Measurements from ENCODE around the gene FGFR2. TPM values are rescaled to one million over a fixed set of nuclear protein-coding genes. Genes with fewer than 3 reads are reported as not detected.

FGFR2 gene
- total RNA-seq, 4 donors from 2014 or later = 8.4 to 16.5 (median 9.2) TPM

DNA sequence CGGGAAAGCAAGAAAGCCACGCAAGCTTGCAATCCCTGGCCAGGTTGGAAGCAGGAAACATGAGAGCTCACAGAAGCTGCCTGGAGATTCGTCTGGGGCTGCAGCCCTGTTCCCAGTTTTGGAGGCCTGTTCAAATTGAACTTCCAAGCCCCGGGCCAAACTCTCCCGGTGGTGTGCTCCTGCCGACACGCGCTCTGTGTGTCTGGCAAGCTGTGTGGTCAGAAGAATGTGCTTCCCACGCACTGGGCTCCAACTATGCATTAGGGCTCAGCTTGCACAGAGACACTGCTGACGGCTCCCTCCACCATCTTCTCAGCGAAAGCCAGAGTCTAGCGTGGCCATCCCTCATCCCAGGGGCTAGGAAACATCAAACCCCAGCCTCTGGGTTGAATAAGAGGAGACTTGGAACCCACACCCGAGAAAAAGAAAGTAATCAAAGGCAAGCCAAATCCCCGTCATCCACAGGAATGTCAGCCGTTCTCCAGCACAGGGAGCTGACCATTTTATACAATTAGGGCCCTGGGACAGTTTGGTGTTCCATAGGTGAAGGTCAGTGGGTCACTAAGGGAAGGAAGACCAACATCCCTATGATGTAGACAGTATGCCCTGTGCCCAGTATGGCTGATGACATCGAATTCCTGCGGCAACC lies 107.2 kb downstream of the FGFR2 start:
- Histone ChIP-seq H3K4me3 (no peak overlapping the region), H3K9me3 (no peaks in the 10 kb centered on the region), H3K27ac (no peak overlapping the region), H3K27me3 (no peaks in the 10 kb centered on the region), H3K4me1 (no peaks in the 10 kb centered on the region), H3K36me3 (no peaks in the 10 kb centered on the region)
- 60 to 72% methylated on average over 16 to 17 of the region's 17 CpGs for WGBS, 2 donors
- DNase-seq (ENCODE audit: low spot score in 2 of 2) = no peak
- TF ChIP-seq, protein P1, sequence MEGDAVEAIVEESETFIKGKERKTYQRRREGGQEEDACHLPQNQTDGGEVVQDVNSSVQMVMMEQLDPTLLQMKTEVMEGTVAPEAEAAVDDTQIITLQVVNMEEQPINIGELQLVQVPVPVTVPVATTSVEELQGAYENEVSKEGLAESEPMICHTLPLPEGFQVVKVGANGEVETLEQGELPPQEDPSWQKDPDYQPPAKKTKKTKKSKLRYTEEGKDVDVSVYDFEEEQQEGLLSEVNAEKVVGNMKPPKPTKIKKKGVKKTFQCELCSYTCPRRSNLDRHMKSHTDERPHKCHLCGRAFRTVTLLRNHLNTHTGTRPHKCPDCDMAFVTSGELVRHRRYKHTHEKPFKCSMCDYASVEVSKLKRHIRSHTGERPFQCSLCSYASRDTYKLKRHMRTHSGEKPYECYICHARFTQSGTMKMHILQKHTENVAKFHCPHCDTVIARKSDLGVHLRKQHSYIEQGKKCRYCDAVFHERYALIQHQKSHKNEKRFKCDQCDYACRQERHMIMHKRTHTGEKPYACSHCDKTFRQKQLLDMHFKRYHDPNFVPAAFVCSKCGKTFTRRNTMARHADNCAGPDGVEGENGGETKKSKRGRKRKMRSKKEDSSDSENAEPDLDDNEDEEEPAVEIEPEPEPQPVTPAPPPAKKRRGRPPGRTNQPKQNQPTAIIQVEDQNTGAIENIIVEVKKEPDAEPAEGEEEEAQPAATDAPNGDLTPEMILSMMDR (IDR thresholded peaks at IDR 0.05) = no peak
- no peak for TF ChIP-seq EP300 (IDR thresholded peaks at IDR 0.05)
- TF ChIP-seq POLR2A (IDR thresholded peaks at IDR 0.05) = no peak

DNA sequence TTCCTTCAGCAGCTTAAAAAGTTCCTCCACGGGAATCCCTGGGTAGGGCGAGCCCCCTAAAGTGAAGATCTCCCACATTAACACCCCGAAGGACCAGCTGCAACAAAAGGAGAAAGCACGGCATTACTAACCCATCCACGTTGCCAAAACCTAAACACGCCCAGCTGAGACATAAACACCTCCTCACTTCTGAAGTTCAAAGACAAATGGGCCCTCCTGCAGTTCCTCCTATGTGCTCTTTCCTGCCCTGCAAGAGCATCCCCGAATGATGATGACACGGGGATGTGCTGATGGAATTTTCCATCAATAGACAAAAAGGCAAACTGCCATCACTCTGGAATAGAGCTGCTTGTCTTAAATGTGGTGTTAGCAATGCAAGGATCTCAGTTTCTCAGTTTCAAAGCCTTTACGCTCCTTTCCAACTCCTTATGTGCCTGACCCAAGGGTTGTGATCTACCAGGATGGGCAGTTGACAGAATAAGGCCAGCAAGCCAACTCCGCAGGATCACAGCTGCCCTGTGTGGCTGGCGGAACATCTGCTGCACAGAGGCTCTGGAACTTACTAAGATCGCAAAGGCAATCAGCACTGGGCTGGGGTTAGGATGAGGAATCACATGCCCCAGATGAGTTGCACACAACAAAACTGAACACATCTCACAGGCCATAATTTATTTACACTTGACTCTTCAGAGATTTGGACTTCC lies 112.7 kb downstream of the FGFR2 start:
- no peaks in the 10 kb centered on the region for H3K27me3 ChIP-seq
- no peaks in the 10 kb centered on the region for H3K9me3 ChIP-seq
- H3K27ac ChIP-seq = no peak overlapping the region
- no peak overlapping the region for H3K4me3 ChIP-seq
- no peak for DNase-seq (ENCODE audit: low spot score in 2 of 2)
- TF ChIP-seq, protein P1 (IDR thresholded peaks at IDR 0.05) = no peak
- TF ChIP-seq POLR2A (IDR thresholded peaks at IDR 0.05) (no peak), EP300 (IDR thresholded peaks at IDR 0.05) (no peak)
- no peaks in the 10 kb centered on the region for H3K36me3 ChIP-seq
- no peaks in the 10 kb centered on the region for H3K4me1 ChIP-seq
- 66 to 86% methylated on average over 12 of the region's 12 CpGs for WGBS, 2 donors

- Histone ChIP-seq H3K4me3 (no peak overlapping the region), H3K27me3 (no peaks in the 10 kb centered on the region), H3K36me3 (no peaks in the 10 kb centered on the region), H3K4me1 (no peaks in the 10 kb centered on the region), H3K27ac (no peak overlapping the region), H3K9me3 (no peaks in the 10 kb centered on the region)
- no peak for DNase-seq (ENCODE audit: low spot score in 2 of 2)
- 93 to 96% methylated on average over 13 of the region's 13 CpGs for WGBS, 2 donors
- TF ChIP-seq POLR2A (IDR thresholded peaks at IDR 0.05) = no peak
- TF ChIP-seq, protein P1 (IDR thresholded peaks at IDR 0.05) = no peak
- no peak for TF ChIP-seq EP300 (IDR thresholded peaks at IDR 0.05)
These were observed 113.4 kb downstream of the FGFR2 start for GRCh38 chr10:121484816-121485215.

DNA sequence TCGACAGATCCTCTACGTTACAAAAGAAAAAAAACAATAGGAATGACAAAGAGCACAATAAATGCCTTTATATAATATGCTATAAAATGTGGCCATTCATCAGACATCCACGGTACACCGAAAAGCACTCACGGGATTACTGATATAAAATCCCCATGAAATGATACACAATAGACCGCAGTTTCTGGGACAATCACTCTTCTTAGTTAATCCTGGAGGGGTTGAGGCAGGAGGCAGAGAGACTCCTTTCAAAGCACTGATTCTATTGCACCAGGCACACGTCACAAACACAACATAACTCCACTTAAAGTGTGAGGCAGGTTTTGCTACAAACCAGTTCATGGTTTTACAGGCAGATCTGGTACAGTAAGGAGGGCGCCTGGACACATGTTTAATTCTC lies 113.8 kb downstream of the FGFR2 start:
- TF ChIP-seq EP300 (IDR thresholded peaks at IDR 0.05) (no peak), POLR2A (IDR thresholded peaks at IDR 0.05) (no peak)
- TF ChIP-seq, protein P1 (IDR thresholded peaks at IDR 0.05) = no peak
- Histone ChIP-seq H3K9me3 (no peaks in the 10 kb centered on the region), H3K36me3 (no peaks in the 10 kb centered on the region), H3K27me3 (no peaks in the 10 kb centered on the region), H3K4me1 (no peaks in the 10 kb centered on the region), H3K4me3 (no peak overlapping the region), H3K27ac (no peak overlapping the region)
- DNase-seq (ENCODE audit: low spot score in 2 of 2) = no peak
- WGBS, 2 donors = 60 to 74% methylated on average over 8 of the region's 8 CpGs

- no peaks in the 10 kb centered on the region for H3K36me3 ChIP-seq
- DNase-seq (ENCODE audit: low spot score in 2 of 2) = peak in 1 of 2 donors; percentile 11
These were observed 117.1 kb downstream of the FGFR2 start for GRCh38 chr10:121481180-121481579.

More at GRCh38 chr10:121481180-121481579, 117.1 kb downstream of the FGFR2 start:
- TF ChIP-seq EP300 (IDR thresholded peaks at IDR 0.05) = peak in 1 of 2 donors; percentile 17
- TF ChIP-seq, protein P1 (IDR thresholded peaks at IDR 0.05) = no peak
- 20 to 41% methylated on average over 1 of the region's 1 CpG for WGBS, 2 donors
- H3K27me3 ChIP-seq = no peaks in the 10 kb centered on the region
- no peaks in the 10 kb centered on the region for H3K4me1 ChIP-seq
- no peaks in the 10 kb centered on the region for H3K9me3 ChIP-seq
- no peak overlapping the region for H3K4me3 ChIP-seq
- H3K27ac ChIP-seq = no peak overlapping the region

Data from tibial nerve (tissue), 4 donors.